Fibroblast of lung (primary cell): Measurements from ENCODE around the gene NAGPA.

ENCODE experiments used
- CTCF ChIP-seq, 2 donors: IDR thresholded peaks in 1 of 2; conservative IDR thresholded peaks in 1 of 2; 1 replicate in 1 of 2; 2 replicates in 1 of 2; pipeline ENCODE4 v1.5.1; 2011 to 2012; ENCODE audit warnings: low read length in 2 of 2, control low read depth in 1 of 2, inconsistent platforms in 1 of 2, low read depth in 1 of 2, mild to moderate bottlenecking in 1 of 2
- EZH2 ChIP-seq: IDR thresholded peaks from 2 replicates; pipeline ENCODE4 v1.5.1; 2012; ENCODE audit warnings: low read length, control low read depth, mild to moderate bottlenecking; ENCODE audit errors: missing control alignments

GRCh38 chr16:4987250-4987579 is 46.5 kb downstream of the NAGPA start:
- TF ChIP-seq CTCF (conservative IDR thresholded peaks at IDR 0.05 in 1 of 2, IDR thresholded peaks at IDR 0.05 in 1 of 2; ENCODE audit: low read depth in 1 of 2, low read length in 2 of 2) (no peak), EZH2 (peak; percentile 3)
